Measurements from ENCODE around the gene KCNE2. TPM values are rescaled to one million over a fixed set of nuclear protein-coding genes. Genes with fewer than 3 reads are reported as not detected.

Gene KCNE2
- total RNA-seq, 1 experiment from 2014 or later: not detected

DNA sequence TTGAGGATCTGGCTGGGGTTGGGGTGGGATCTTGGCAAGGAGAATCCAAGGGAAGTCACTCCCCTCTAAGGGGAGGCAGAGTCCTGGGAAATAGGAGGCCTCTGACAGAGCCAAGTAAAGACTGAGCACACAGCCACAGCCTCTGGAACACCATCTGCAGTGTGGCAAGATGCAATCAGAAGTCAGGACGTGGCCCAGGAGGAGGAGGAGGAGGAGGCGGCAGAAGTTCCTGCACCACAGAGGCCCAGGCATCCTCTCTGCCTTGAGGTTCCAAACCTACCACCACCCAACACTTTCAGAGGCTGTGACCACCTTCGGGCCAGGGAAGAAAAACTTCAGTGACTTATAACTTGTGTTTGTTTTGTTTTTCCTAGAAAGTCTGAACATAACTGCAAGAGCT lies 23.7 kb upstream of the KCNE2 start:
- no peak overlapping the region for H3K4me3 Mint-ChIP-seq (ENCODE audit: unreplicated experiment)
- POLR2A ChIA-PET: no interaction called here
- H3K36me3 Mint-ChIP-seq (ENCODE audit: insufficient read depth, unreplicated experiment): no peaks in the 10 kb centered on the region
- no peak for DNase-seq (ENCODE audit: unreplicated experiment)
- CTCF ChIA-PET: no interaction called here
- H3K27me3 Mint-ChIP-seq (ENCODE audit: insufficient read depth, unreplicated experiment): no peaks in the 10 kb centered on the region
- TF ChIP-seq, protein P1, sequence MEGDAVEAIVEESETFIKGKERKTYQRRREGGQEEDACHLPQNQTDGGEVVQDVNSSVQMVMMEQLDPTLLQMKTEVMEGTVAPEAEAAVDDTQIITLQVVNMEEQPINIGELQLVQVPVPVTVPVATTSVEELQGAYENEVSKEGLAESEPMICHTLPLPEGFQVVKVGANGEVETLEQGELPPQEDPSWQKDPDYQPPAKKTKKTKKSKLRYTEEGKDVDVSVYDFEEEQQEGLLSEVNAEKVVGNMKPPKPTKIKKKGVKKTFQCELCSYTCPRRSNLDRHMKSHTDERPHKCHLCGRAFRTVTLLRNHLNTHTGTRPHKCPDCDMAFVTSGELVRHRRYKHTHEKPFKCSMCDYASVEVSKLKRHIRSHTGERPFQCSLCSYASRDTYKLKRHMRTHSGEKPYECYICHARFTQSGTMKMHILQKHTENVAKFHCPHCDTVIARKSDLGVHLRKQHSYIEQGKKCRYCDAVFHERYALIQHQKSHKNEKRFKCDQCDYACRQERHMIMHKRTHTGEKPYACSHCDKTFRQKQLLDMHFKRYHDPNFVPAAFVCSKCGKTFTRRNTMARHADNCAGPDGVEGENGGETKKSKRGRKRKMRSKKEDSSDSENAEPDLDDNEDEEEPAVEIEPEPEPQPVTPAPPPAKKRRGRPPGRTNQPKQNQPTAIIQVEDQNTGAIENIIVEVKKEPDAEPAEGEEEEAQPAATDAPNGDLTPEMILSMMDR (IDR thresholded peaks at IDR 0.05; ENCODE audit: unreplicated experiment): no peak
- H3K27ac Mint-ChIP-seq (ENCODE audit: low read depth, unreplicated experiment): no peak overlapping the region
- no peaks in the 10 kb centered on the region for H3K9me3 Mint-ChIP-seq (ENCODE audit: unreplicated experiment)
- H3K4me1 Mint-ChIP-seq (ENCODE audit: insufficient read depth, unreplicated experiment): no peaks in the 10 kb centered on the region
- BruUV-seq (replicated peaks): no TSS peak
- intact Hi-C loops (cut with micrococcal nuclease): no loop called here

DNA sequence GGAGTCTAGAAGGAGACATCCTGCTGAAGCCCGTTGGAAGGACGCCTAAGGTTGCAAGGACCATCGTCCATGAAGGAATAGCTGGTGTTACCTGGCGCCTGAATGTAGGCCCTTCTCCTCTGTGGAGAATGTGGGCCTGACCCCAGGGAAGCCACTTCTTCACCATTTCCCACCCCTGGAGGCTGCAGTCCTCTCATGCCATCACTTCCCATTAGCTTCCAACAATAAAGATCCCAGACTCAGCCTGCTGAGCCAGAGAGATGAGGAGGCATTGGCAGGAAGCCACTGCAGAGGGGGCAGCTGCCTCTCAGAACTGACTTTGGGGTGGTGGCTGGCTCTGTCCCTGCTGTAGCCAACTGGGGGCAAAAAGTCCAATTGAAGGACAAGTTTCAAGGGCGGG lies 21.3 kb upstream of the KCNE2 start:
- H3K4me1 Mint-ChIP-seq (ENCODE audit: insufficient read depth, unreplicated experiment): no peaks in the 10 kb centered on the region
- CTCF ChIA-PET: interaction anchor here (1.4 kb wide), 1 partner anchor 9 kb away, joined by 9 read pairs; no protein-coding TSS in a partner anchor
- H3K27ac Mint-ChIP-seq (ENCODE audit: low read depth, unreplicated experiment): no peak overlapping the region

DNA sequence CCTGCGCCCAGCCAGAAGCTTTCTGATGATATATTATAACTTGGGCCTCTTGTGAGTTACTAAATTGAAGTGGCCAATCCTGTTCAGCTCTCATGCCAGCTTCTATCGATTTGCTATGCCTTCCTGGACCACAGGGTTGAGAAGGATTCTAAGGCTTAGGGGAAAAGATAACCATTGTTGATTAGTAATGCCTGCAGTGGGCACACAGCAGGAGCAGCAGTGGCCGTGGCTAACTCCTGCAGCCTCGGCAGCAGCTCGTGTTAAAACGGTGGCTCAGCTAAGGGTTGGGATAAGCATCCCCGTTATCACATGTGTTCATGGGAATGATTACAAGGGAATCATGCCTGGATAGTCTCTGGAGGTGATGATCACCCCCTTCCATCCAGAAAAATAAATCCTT lies 20.5 kb upstream of the KCNE2 start:
- ChIA-PET CTCF (interaction anchor here (1.4 to 14.3 kb wide), 3 partner anchors 8 to 422 kb away, joined by 4 to 237 read pairs (median 9); no protein-coding TSS in a partner anchor), POLR2A (interaction anchor here (0.6 kb wide), 1 partner anchor 563 kb away, joined by 3 read pairs; no protein-coding TSS in a partner anchor)
- TF ChIP-seq, protein P1 (IDR thresholded peaks at IDR 0.05; ENCODE audit: unreplicated experiment): no peak
- intact Hi-C loops (cut with micrococcal nuclease): no loop called here
- no TSS peak for BruUV-seq (replicated peaks)
- H3K9me3 Mint-ChIP-seq (ENCODE audit: unreplicated experiment): no peaks in the 10 kb centered on the region
- no peaks in the 10 kb centered on the region for H3K27me3 Mint-ChIP-seq (ENCODE audit: insufficient read depth, unreplicated experiment)
- H3K4me3 Mint-ChIP-seq (ENCODE audit: unreplicated experiment): no peak overlapping the region
- no peaks in the 10 kb centered on the region for H3K36me3 Mint-ChIP-seq (ENCODE audit: insufficient read depth, unreplicated experiment)
- H3K27ac Mint-ChIP-seq (ENCODE audit: low read depth, unreplicated experiment): no peak overlapping the region
- H3K4me1 Mint-ChIP-seq (ENCODE audit: insufficient read depth, unreplicated experiment): no peaks in the 10 kb centered on the region
- DNase-seq (ENCODE audit: unreplicated experiment): no peak

More for the DNA sequence above, 21.3 kb upstream of the KCNE2 start:
- H3K9me3 Mint-ChIP-seq (ENCODE audit: unreplicated experiment): no peaks in the 10 kb centered on the region
- no peaks in the 10 kb centered on the region for H3K36me3 Mint-ChIP-seq (ENCODE audit: insufficient read depth, unreplicated experiment)
- no peak for DNase-seq (ENCODE audit: unreplicated experiment)
- no peaks in the 10 kb centered on the region for H3K27me3 Mint-ChIP-seq (ENCODE audit: insufficient read depth, unreplicated experiment)
- TF ChIP-seq, protein P1 (IDR thresholded peaks at IDR 0.05; ENCODE audit: unreplicated experiment): no peak
- POLR2A ChIA-PET: interaction anchor here (0.6 kb wide), 1 partner anchor 581 kb away, joined by 3 read pairs; no protein-coding TSS in a partner anchor
- intact Hi-C loops (cut with micrococcal nuclease): no loop called here
- BruUV-seq (replicated peaks): no TSS peak
- H3K4me3 Mint-ChIP-seq (ENCODE audit: unreplicated experiment): no peak overlapping the region

DNA sequence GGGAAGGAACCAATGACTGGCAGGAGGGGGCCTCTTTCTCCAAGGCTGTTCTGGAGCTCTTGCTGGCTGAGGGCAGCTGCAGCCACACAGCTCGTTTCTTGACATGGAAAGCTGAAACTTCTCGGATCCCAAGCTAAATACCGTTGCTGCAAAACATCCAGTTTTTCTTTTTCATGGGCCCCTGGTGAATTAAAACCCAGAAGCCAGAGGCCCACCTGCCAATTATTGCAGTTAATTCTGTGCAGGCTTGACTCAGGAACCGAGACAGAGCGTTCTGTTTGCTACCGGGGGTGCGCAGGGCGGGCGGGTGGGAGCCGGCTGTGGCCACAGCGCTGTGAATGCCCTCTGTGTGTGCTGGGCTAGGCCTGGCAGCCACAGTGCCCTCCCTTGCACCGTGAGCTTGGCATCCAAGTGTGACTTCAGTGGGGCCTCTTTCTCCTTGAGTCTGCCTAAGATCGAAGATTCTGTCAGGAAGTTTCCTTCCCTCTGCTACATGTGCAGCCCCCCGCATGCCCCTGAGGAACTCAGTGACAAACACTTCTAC lies 19.9 kb upstream of the KCNE2 start:
- no TSS peak for BruUV-seq (replicated peaks)
- H3K9me3 Mint-ChIP-seq (ENCODE audit: unreplicated experiment): no peaks in the 10 kb centered on the region
- DNase-seq (ENCODE audit: unreplicated experiment): no peak

More for the DNA sequence above, 19.9 kb upstream of the KCNE2 start:
- H3K4me1 Mint-ChIP-seq (ENCODE audit: insufficient read depth, unreplicated experiment): no peaks in the 10 kb centered on the region
- no peaks in the 10 kb centered on the region for H3K27me3 Mint-ChIP-seq (ENCODE audit: insufficient read depth, unreplicated experiment)
- H3K27ac Mint-ChIP-seq (ENCODE audit: low read depth, unreplicated experiment): no peak overlapping the region
- H3K36me3 Mint-ChIP-seq (ENCODE audit: insufficient read depth, unreplicated experiment): no peaks in the 10 kb centered on the region
- H3K4me3 Mint-ChIP-seq (ENCODE audit: unreplicated experiment): no peak overlapping the region
- ChIA-PET POLR2A (no interaction called here), CTCF (interaction anchor here (1.8 to 14.3 kb wide), 2 partner anchors 18 to 422 kb away, joined by 4 to 237 read pairs; no protein-coding TSS in a partner anchor)
- intact Hi-C loops (cut with micrococcal nuclease): no loop called here
- TF ChIP-seq, protein P1 (IDR thresholded peaks at IDR 0.05; ENCODE audit: unreplicated experiment): no peak
